Iris pigment epithelial cell (primary cell): Measurements from ENCODE around the gene GCSAM.

Experiments
- DNase-seq: peaks from one replicate; pipeline ENCODE4 v3.0.0-alpha.2; 2011; ENCODE audit warnings: low read depth

Gene GCSAM

DNA sequence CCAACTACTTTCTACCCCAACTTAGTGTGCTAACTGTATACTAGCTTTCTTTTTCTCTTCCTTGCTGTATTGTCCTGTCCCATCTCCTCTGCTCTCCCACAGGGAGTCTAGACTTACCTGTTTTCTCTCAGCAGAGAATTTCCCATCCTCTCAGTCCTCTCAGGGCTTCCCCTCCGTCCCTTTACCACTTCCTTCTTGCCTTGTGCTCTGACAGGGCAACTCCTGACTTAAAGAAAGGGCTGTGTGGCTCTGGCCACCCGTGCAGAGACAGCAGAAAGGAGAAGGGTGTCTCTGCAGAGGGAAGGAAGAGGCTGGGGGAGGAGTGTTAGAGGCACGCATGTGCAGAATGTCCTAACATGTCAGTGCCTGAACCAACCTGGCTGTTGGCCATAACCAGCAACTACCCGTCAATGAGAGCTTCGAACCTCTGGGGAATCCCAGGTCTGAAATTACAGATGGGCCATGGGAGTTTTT, at the start of gene GCSAM:
GCSAM (minus strand) TSS at position 274 of the 474 bp plus-strand sequence; CDS start at position 146, 128 bp downstream.
- no peak for DNase-seq

DNA sequence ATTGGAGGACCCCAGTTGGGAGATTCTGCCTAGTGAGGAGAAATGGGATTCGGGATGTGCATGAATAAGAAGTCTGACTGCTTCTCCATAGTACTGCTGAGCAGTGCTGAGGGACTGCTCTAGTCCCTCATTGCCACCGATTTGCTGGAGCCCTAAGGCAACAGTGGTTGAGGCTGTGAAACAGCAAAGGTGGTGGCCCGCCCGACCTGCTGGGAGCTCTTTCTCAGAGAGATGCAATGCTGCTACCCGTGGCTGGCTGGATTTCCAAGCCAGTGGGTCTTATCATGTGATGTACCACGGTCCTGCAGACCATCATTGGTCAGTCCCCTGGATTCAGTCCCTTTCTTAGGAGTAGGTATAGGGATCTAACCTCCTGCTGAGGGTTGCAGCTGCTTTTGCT, 42.6 kb upstream of the GCSAM start:
- DNase-seq, result no peak

DNA sequence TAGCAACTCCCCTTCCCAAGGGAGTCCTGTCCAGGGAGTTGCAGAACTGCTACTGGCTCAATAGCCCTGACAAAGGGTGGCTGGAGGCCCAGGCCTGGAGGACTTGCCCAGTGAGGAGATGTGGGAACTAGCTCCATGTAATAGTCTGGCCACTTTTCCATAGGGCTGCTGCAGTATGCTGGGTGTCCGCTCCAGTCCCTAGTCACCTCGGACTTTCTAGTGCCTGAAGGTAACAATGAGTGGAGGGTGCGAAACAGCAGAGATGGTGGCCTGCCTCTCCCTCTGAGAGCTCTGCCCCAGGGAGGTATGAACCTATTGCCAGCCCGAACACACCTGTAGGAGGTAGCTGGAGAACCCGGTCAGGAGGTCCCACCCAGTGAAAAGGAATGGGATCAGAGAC, 42.0 kb upstream of the GCSAM start:
- no peak for DNase-seq

DNA sequence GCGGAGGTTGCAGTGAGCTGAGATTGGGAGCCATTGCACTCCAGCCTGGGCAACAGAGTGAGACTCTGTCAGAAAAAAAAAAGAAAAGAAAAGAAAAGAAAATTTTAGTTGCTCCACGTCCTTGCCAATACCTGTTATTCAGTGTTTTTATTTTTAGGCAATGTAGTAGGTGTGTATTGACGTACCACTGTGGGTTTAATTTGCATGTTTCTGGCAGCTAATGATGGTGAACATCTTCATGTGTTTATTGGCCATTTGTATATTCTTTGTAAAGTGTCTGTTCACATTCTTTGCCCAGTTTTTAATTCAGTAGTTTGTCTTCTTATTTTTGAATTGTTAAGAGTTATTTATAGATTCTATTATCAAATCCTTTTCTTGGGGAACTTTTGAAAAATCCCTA, 38.1 kb upstream of the GCSAM start:
- no peak for DNase-seq

GRCh38 chr3:112170046-112170445, 37.0 kb upstream of the GCSAM start:
- DNase-seq, result no peak

- no peak for DNase-seq
Observed at GRCh38 chr3:112167758-112168157, 34.7 kb upstream of the GCSAM start.

DNA sequence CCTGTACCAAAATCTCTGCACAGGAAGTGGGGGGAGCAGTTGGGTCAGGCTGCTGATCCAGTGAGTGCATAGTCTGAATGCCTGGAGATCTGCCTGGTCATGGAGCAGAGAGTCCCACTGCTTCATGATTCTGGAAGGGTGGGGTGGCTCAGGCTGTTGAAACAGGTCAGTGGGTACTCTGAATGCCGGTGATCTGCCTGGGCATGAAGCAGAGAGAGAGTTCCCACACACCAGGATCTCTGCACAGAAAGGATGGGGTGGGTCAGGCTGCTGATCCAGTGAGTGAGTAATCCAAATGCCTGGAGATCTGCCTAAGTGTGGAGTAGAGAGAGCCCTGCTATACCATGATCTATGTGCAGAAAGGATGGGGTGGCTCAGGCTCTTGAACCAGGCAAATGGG, 16.1 kb upstream of the GCSAM start:
- DNase-seq, result no peak

DNA sequence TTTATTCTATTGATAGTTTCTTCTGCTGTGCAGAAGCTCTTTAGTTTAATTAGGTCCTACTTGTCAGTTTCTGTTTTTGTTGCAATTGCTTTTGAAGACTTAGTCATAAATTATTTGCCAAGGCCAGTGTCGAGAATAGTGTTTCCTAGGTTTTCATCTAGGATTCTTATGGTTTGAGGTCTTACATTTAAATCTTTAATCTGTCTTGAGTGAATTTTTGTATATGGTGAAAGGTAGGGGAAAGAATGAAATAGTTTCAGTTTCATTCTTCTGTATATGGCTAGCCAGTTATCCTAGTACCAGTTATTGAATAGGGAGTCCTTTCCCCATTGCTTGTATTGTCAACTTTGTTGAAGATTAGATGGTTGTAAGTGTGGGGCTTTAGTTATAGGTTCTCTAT, 10.6 kb upstream of the GCSAM start:
- DNase-seq, result no peak

- DNase-seq, result no peak
Observed at GRCh38 chr3:112143251-112143650, 10.2 kb upstream of the GCSAM start.

DNA sequence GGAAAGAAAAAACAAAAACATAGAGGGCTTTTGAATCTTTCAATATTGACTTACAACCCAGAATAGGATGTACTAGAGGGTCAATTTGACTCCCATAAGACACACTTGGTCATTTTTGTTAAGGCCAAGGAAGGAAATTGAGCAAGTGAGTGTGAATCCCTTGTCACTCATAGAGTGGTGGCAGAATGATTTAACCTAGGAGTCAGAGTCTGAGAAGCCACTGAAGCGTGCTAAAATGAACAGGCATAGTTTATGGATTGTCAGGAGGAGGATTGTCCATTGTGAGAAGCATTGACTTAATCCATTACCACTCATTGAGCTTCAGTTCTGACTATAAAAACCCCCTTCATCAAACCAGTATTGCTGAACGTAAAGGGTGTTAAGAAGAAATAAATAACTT, 8.2 kb upstream of the GCSAM start:
- no peak for DNase-seq

DNA sequence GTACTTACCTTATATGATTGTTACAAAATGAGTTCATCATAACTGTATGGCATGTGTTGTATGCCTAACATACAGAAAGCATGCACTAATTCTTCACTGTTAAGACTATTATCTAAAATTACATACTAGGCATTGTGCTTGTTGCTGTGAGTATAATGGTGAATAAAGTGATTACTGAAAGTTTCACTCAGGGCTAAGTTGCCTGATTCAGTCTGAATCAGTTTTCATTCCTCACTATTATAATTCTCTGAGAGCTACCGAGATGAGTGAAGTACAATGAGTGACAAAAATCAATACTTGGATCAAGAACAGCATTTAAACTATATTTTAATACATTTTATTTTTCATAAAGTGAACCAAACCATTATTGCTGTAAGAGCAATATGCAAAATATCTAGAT, 7.5 kb upstream of the GCSAM start:
- DNase-seq, result no peak

GRCh38 chr3:112138219-112138969, 5.3 kb upstream of the GCSAM start:
- DNase-seq, result no peak

GRCh38 chr3:112137781-112138180, 4.7 kb upstream of the GCSAM start:
- DNase-seq, result no peak

DNA sequence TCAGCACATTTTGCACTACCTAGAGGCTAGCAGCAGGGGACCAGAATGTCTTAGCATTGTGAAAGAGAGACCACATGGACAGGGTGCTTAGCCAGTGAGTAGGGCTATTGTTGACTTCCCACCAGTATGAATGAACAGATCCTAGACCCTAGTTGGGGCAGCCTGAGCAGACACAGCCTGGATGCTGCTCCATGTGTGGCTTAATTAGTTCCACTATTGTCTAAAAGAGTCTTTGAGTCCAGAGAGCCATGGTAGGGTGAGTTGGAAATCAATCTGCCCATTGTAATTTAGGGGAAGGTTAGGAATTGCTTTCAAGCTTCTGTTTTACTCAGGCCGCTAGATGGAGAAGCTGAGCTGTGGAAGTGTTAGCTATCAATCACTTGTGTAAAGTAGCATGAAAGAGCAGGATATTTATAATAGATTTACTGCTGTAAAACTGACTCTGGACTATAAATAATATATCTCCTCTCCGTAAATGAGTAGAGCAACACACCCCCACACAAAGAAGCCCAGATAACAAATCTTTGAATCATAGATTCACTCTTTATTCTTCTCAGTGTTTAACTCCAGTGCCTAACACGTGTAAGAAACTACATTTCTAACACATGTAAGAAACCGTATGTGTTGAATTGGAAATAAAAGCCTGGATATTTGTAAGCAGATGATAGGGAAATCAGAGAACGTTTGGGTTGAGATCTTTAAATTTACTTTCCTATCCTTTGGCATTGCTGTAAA, 4.1 kb upstream of the GCSAM start:
- DNase-seq, result peak; percentile 51

DNA sequence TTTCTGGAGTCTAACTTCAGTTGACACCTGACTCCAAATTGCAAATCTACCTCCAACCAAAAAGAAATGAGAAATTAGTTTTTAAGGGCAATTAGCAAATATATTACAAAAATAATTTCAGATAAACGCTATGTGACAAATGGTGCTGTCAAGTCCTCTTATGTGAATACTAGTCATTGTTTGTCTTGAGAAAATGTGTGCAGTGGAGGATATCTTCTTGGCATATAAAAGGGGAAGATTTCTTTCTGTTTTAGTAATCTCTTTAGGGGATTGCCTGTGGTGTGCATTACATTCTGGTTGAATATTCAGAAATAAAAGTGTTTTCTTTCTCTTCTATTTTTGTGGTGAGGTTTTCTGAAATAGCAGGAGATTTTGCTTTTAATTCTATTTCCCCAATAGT, 3.0 kb upstream of the GCSAM start:
- no peak for DNase-seq

DNA sequence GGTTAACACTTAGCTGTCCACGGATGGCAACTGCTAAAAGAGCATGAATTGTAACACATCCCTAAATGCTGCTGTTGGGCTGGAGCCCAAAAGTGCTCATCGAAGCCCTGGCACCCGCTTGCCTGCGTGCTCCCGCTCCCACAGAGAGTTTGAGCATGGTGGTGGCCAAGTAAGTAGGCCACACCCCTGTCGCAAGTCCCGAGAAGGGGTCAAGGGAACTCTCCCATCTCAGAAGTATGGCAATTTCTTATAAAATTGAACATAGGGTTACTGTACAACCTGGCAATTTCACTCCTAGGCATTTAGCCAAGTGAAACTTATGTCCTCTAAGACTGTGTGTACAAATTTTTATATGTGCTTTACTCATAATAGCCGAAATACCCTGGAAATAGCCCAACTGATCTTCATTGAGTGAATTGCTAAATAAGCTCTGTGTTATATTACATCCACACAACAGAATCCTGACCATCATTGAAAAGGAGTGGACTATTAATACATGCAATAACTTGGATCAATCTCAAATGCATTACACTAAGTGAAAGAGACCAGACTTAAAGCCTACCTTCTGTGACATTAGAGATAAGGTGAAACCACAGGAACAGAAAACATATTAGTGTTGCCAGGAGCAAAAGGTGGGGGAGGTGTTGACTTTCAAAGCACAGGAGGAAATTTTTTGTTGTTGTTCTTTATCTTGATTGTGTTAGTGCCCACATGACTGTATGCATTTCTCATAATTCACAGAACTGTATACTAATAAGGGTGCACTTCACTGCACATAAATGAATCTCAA, 1.5 kb upstream of the GCSAM start:
- DNase-seq, result peak; percentile 29

DNA sequence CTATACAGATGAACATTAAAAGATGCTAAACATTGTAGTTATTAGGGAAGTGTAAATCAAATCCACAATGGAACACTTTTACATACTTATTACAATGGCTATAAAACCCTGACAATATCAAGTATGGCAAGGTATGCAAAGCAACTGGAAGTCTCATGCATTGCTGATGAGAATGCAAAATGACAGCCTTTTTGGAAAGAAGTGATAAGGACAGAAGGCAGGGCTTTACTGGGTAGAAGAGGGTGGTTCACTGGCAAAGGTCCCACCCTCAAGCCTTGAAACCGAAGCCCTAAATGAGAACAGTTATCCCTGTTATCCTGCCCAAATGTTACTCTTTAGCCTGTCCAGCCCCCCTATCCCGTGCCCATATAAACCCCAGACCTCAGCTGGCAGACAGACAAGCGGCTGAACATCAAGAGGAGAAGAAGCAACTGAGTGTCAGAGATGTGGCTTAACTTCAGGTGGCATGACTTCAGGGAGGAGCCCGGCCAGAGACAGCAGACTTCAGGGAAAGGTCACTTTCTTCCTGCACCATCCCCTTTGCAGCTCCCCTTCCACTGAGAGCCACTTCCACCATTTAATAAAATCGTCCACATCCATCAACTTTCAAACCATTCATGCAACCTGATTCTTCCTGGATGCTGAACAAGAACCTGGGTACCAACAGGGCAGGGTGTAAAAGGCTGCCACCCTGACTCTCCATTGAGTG, 732 bp upstream of the GCSAM start:
- no peak for DNase-seq

DNA sequence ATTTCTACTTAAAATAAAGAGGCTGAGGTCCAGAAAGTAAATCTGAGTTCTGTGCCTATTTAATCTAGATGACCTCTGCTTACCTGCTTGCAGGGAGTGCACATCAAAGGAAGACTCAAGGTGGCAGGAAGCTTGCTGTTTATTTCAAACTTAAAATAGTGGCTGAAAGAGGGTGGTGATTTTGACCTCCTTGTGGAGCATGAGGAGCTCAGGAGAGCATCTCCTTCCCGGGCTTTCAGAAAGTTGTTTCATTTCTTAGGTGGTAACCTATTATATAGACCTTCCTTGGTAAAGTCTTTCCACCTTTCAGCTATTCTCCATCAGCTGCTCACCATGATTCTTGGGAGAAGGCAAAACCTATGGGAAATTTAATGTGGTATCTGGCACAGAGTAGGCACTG, 494 bp downstream of the GCSAM start:
- no peak for DNase-seq

DNA sequence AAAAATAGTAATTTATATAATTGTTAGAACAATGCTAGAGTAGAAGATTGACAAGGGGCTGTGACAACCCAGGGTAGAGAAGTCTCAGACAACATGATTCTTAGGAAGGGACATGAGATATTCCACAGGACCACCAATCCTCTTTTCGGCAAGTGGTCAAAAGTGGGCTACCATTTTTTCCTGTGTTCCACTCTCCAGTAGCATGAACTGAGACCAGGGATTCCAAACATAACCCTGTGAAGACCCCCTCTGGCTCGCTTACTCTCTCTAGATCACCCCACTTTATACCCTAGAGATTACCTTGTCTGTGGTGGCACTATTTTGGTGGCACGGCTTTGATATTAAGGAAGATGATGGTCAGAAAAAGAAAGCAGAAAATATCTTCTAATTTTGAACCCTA, 960 bp downstream of the GCSAM start:
- DNase-seq, result no peak

DNA sequence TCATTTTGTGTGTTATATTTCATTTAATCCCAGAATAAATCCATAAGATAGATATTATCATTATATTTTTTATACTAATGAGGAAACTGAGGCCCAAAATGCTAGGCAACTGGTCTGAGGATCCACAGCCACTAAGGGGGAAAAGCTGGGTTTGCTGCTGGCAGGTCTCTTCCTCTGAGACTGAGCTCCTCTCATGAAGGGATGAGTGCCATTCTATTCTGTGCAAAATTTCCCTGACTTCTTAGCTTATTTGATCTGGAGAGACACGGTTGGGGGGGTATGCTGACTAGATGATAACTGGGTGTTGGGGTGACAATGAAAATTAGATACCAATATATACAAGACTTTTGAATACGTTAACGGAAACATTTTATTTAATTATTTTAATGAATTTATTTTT, 1.9 kb downstream of the GCSAM start:
- no peak for DNase-seq

DNA sequence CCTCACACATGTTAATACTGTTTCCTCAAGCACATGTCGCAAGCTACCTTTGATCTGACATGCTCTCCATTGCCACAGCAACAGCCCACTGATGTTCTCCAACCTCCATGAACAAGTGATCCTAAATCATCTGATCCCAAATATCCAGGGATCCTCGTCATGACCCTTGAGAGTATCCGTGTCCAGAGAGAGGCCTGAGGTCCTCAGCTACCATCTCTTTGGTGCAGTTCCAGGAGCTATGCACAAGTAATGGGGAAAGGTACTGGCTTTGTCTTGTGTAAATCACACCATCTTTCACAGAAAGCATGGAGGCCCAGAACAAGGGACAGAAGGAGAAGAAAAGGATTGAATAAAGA, 2.4 kb downstream of the GCSAM start:
- DNase-seq, result no peak

DNA sequence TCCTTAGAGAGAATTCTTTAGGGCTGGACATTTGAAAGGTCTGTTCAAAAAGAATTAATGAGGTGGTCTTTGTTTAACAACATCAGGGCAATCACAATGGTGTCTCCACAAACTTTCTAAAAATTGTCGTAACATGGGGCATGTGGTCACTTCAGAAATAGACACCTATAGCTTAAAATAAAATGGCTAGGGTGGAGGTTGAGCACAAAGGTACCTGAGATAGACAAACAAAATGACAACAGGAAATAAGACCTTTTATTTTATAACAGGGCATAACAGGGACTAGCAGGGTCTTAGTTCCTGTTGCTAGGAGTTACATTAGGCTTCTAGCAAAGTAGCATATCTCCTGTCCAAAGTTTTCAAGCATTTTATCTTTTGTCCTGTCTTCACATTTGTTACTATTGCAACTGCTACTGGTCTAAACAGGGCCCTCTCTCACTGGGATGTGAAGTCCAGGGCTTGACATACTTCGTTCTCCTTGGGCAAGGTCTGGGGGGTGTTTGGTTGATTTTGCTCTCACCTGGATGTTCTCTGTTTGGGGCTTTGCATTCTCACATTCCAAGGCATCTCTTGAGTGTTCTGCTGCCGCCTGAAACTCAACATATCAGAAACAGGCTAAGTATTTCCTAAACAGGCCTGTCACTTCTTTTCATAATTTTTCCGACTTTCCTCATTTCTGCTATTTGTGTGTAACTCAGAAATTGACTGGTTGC, 3.0 kb downstream of the GCSAM start:
- DNase-seq, result no peak
